ENCODE data around the gene PIK3C2A.

DNA sequence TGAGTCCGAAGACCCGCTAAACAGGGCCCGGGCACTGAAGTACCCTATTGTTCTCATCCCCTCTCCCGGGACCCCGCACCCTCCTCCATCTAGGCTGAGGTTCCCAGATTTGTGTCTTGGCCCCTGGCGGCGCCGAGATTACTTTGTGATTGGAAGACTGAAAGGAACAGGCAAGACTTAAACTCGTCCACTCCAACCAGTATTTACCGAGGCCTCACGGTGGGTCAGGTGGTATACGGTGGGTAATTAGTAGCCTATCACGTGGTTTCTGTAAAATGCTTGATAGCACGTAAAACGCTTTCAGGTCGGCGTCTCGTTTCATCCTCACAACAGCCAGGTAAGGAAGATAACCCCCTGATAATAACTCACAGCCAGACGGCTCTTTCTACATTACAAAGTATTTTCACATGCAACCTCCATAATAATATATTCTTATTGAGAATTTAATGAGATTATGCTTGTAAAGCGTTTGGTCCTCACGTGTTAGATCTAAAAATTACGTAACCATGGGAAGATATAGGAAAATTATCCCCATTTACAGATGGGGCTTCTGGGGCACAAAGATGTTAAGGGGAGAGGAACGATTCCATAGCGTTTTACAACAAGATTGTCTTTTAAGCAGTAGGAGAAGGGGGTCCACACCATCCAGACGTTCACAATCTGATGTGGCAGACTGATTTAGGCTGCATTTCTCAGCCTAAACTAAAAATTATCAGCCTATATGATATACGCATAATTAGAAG is 642 bp upstream of the PIK3C2A start:
- TF ChIP-seq POLR2A (IDR thresholded peaks at IDR 0.05): no peak
- no peak for TF ChIP-seq EP300 (IDR thresholded peaks at IDR 0.05)
- TF ChIP-seq, protein P1, sequence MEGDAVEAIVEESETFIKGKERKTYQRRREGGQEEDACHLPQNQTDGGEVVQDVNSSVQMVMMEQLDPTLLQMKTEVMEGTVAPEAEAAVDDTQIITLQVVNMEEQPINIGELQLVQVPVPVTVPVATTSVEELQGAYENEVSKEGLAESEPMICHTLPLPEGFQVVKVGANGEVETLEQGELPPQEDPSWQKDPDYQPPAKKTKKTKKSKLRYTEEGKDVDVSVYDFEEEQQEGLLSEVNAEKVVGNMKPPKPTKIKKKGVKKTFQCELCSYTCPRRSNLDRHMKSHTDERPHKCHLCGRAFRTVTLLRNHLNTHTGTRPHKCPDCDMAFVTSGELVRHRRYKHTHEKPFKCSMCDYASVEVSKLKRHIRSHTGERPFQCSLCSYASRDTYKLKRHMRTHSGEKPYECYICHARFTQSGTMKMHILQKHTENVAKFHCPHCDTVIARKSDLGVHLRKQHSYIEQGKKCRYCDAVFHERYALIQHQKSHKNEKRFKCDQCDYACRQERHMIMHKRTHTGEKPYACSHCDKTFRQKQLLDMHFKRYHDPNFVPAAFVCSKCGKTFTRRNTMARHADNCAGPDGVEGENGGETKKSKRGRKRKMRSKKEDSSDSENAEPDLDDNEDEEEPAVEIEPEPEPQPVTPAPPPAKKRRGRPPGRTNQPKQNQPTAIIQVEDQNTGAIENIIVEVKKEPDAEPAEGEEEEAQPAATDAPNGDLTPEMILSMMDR (IDR thresholded peaks at IDR 0.05): no peak

Data from suprapubic skin (tissue), 3 donors.